ENCODE results near the gene CHN2.

The CHN2 gene

DNA sequence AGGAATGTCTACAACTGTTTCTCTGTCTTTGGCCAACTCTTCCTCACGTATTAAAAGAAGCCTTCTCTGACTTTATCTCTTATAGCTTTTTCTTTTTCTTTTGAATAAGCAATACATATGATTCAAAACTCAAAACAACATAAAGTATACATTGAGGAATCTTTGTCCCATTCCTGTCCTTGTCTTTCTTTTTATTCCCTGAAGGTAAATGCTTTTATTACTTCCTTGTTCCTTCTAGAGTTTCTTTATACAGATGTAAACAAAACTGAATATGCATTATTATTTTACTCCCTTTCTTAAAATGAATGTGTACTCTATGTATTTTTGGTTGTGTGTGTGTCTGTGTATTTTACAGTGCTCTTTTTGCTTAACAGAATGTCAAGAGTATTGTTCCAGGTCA lies 170.1 kb downstream of the CHN2 start:
- 100% methylated on average over 1 of the region's 1 CpG; no CpG with 5 or more reads in 1 of the 2 experiments for WGBS, 2 experiments (ENCODE audit: insufficient coverage in 2 of 2)
- H3K27ac ChIP-seq (ENCODE audit: low read depth, low read length, severe bottlenecking): no peak overlapping the region
- no peaks in the 10 kb centered on the region for H3K9me3 ChIP-seq (ENCODE audit: control insufficient read depth, low read length)
- H3K4me1 ChIP-seq (ENCODE audit: control insufficient read depth, insufficient read depth, low read length, poor library complexity, severe bottlenecking): no peaks in the 10 kb centered on the region
- H3K36me3 ChIP-seq (ENCODE audit: control insufficient read depth, insufficient read depth, low read length): no peaks in the 10 kb centered on the region
- no peak overlapping the region for H3K4me3 ChIP-seq (ENCODE audit: extremely low read depth, insufficient read depth, low read length, poor library complexity, severe bottlenecking)

DNA sequence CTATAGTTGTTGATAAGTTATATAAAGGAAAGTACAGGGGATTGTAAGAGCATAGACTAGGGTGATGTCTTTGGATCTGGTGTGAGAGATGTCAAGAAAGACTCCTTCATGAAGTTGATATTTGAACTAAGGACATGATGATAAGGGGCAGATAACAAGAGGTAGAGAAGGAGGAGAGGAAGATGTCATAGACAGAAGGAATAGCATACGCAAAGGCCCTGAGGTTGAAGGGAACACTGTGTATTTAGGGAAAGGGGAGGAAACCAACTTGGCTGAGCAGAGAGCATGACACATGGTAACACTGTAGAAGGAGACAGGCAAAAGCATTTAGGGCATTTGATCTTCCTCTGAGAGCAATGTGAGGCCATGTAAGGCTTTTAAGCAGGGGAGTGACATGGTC lies 170.8 kb downstream of the CHN2 start:
- 94 to 100% methylated on average over 1 of the region's 1 CpG for WGBS, 2 experiments (ENCODE audit: insufficient coverage in 2 of 2)
- H3K4me1 ChIP-seq (ENCODE audit: control insufficient read depth, insufficient read depth, low read length, poor library complexity, severe bottlenecking): peaks cover 2% of the 10 kb centered on the region
- H3K4me3 ChIP-seq (ENCODE audit: extremely low read depth, insufficient read depth, low read length, poor library complexity, severe bottlenecking): no peak overlapping the region
- no peaks in the 10 kb centered on the region for H3K9me3 ChIP-seq (ENCODE audit: control insufficient read depth, low read length)
- H3K27ac ChIP-seq (ENCODE audit: low read depth, low read length, severe bottlenecking): no peak overlapping the region
- H3K36me3 ChIP-seq (ENCODE audit: control insufficient read depth, insufficient read depth, low read length): no peaks in the 10 kb centered on the region

DNA sequence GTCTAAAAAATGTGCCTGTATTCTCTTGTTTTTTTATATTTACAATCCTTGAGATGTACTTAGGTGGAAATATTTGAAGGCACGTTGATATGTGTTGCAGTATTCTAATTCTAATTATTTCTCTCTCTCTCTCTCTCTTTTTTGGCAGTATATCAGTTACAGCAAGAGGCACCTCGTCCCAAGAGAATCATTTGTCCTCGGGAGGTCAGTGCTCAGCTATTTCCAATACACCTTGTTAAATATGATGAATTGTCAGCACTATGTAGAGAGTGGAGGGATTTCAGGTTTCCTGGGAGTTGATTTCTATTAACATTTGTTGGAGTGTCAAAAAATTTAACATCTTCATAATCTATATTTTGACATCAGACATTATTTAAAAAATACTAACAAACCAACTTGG lies 173.2 kb downstream of the CHN2 start:
- H3K36me3 ChIP-seq (ENCODE audit: control insufficient read depth, insufficient read depth, low read length): no peaks in the 10 kb centered on the region
- no peak overlapping the region for H3K4me3 ChIP-seq (ENCODE audit: extremely low read depth, insufficient read depth, low read length, poor library complexity, severe bottlenecking)
- H3K4me1 ChIP-seq (ENCODE audit: control insufficient read depth, insufficient read depth, low read length, poor library complexity, severe bottlenecking): peaks cover 9% of the 10 kb centered on the region
- no peaks in the 10 kb centered on the region for H3K9me3 ChIP-seq (ENCODE audit: control insufficient read depth, low read length)
- WGBS, 2 experiments (ENCODE audit: insufficient coverage in 2 of 2): no CpG with 5 or more reads among the region's 3 CpGs
- no peak overlapping the region for H3K27ac ChIP-seq (ENCODE audit: low read depth, low read length, severe bottlenecking)

DNA sequence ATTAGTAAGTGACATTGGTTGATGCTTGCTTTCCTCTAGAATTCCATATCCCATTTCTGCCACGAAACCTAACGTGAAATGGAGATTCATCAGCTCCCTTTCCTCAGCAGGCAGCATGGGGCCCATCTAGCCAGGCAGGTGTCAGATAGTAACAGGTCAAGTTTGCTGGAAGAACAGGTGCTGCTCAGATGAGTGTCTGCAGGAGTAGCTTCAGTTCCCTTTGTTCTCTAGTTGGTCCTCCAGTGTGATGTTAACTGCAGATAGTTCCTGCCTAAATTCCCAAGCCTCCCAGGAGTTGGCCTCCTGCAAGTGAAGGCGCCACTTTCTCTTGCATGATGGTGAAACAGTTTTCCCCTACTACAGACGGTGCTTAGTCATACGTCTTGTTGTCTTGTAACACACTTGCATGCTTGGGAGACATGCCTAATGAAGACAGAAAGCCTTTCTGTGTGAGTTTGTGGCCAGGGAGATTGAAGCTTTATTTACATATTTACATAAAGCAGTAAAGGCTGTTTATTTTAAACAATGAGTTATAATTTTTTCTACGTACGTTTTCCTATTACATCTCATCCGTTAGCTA lies 175.4 kb downstream of the CHN2 start:
- Histone ChIP-seq H3K36me3 (ENCODE audit: control insufficient read depth, insufficient read depth, low read length) (no peaks in the 10 kb centered on the region), H3K9me3 (ENCODE audit: control insufficient read depth, low read length) (no peaks in the 10 kb centered on the region), H3K27ac (ENCODE audit: low read depth, low read length, severe bottlenecking) (no peak overlapping the region), H3K4me3 (ENCODE audit: extremely low read depth, insufficient read depth, low read length, poor library complexity, severe bottlenecking) (no peak overlapping the region), H3K4me1 (ENCODE audit: control insufficient read depth, insufficient read depth, low read length, poor library complexity, severe bottlenecking) (peaks cover 9% of the 10 kb centered on the region)
- whole genome bisulfite sequencing, 2 experiments (ENCODE audit: insufficient coverage in 2 of 2): 100% methylated on average over 1 to 2 of the region's 8 CpGs

DNA sequence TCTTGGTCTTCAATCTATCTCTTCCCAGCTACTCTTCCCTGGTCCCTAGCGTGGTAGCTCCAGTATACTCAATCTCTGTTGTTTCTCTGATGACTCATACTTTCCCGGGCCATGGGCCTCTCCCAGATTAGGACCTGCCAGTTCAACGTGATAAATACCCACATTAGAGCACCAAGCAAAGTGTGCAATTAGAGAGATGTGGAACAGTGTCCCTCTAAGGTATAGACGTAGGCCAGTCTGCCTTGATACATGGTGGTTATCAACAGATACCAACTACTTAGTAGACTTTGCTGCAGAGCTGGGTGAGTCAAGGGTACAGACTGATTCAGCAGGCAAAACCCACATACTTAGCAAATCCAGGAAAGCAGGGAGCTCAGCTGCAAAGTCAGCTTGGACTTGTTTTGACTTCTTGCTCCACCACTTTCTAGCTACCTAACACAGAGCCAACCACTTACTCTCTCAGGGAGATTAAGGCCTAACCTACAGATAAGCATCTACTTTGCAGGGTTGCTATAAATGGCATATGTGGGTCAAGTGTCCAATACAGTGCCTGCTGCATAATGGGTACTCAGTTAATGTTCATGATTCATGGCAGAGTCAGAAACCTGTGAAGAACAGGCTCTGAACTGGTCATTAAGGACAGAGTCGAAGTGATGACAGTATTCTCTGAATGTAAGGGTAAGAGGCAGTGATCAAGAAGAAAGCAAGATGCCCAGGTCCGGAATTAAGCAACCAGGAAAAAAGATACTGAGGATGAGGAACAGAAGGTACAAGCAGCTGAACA lies 176.1 kb downstream of the CHN2 start:
- no peak overlapping the region for H3K4me3 ChIP-seq (ENCODE audit: extremely low read depth, insufficient read depth, low read length, poor library complexity, severe bottlenecking)
- H3K4me1 ChIP-seq (ENCODE audit: control insufficient read depth, insufficient read depth, low read length, poor library complexity, severe bottlenecking): peaks cover 9% of the 10 kb centered on the region
- 72 to 73% methylated on average over 4 to 5 of the region's 6 CpGs for WGBS, 2 experiments (ENCODE audit: insufficient coverage in 2 of 2)
- no peaks in the 10 kb centered on the region for H3K36me3 ChIP-seq (ENCODE audit: control insufficient read depth, insufficient read depth, low read length)
- H3K9me3 ChIP-seq (ENCODE audit: control insufficient read depth, low read length): no peaks in the 10 kb centered on the region
- peak overlapping the region; percentile 43 for H3K27ac ChIP-seq (ENCODE audit: low read depth, low read length, severe bottlenecking)

DNA sequence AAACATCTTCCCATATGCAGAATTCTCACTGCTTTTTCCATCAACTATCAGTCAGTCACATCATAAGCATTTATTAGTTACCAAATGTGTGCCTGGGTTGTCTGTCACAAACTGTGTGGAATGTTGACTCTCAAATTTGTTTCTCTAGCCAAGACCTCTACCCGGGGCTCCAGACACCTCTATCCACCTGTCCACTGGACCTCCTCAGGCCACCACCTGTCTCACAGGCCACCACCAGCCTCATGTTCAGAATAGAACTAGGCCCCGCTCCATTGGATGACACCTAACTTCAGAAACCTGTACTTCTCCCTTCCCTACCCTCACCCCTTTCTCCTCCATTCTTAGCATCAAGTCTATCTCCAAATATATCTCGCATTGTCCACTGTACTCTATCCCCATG lies 176.9 kb downstream of the CHN2 start:
- WGBS, 2 experiments (ENCODE audit: insufficient coverage in 2 of 2): 94 to 100% methylated on average over 2 to 3 of the region's 3 CpGs
- no peak overlapping the region for H3K27ac ChIP-seq (ENCODE audit: low read depth, low read length, severe bottlenecking)
- peaks cover 9% of the 10 kb centered on the region for H3K4me1 ChIP-seq (ENCODE audit: control insufficient read depth, insufficient read depth, low read length, poor library complexity, severe bottlenecking)
- H3K4me3 ChIP-seq (ENCODE audit: extremely low read depth, insufficient read depth, low read length, poor library complexity, severe bottlenecking): no peak overlapping the region
- no peaks in the 10 kb centered on the region for H3K36me3 ChIP-seq (ENCODE audit: control insufficient read depth, insufficient read depth, low read length)
- H3K9me3 ChIP-seq (ENCODE audit: control insufficient read depth, low read length): no peaks in the 10 kb centered on the region

DNA sequence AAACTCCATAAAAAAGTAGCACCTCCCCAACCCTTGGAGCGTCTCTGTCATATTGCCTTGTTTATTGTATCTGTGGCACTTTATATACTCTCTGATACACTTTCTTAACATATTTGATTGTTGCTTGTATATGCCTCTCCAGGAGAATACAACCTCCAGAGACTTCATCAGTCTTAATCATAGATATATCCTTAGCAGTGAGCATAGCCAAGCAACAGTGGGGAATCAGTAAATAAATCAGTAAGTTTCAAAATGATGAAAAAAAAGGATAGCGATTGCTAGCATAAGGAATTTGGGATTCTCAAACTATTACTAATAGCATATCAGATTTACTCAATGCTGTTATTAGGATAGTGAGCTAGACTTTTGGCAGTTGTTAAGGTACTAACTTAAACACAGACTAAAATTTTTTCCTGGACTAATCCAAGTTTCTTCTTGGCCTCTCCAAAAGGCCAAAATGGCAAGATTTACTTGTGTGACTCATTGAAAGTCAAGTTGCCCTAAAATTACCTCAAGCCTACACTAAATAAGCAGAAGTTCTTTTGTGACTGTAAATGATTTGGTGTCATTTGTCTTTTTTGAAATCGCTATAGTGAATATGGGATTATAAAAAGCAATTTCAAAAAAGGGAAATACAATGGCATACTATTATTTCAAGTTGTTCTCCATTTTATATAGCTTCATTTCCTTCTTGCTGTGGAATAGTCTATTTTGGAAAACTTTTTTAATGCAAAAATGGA lies 177.9 kb downstream of the CHN2 start:
- 100% methylated on average over 1 of the region's 3 CpGs; no CpG with 5 or more reads in 1 of the 2 experiments for WGBS, 2 experiments (ENCODE audit: insufficient coverage in 2 of 2)
- Histone ChIP-seq H3K4me1 (ENCODE audit: control insufficient read depth, insufficient read depth, low read length, poor library complexity, severe bottlenecking) (peaks cover 9% of the 10 kb centered on the region), H3K36me3 (ENCODE audit: control insufficient read depth, insufficient read depth, low read length) (no peaks in the 10 kb centered on the region), H3K4me3 (ENCODE audit: extremely low read depth, insufficient read depth, low read length, poor library complexity, severe bottlenecking) (no peak overlapping the region), H3K9me3 (ENCODE audit: control insufficient read depth, low read length) (no peaks in the 10 kb centered on the region), H3K27ac (ENCODE audit: low read depth, low read length, severe bottlenecking) (no peak overlapping the region)

DNA sequence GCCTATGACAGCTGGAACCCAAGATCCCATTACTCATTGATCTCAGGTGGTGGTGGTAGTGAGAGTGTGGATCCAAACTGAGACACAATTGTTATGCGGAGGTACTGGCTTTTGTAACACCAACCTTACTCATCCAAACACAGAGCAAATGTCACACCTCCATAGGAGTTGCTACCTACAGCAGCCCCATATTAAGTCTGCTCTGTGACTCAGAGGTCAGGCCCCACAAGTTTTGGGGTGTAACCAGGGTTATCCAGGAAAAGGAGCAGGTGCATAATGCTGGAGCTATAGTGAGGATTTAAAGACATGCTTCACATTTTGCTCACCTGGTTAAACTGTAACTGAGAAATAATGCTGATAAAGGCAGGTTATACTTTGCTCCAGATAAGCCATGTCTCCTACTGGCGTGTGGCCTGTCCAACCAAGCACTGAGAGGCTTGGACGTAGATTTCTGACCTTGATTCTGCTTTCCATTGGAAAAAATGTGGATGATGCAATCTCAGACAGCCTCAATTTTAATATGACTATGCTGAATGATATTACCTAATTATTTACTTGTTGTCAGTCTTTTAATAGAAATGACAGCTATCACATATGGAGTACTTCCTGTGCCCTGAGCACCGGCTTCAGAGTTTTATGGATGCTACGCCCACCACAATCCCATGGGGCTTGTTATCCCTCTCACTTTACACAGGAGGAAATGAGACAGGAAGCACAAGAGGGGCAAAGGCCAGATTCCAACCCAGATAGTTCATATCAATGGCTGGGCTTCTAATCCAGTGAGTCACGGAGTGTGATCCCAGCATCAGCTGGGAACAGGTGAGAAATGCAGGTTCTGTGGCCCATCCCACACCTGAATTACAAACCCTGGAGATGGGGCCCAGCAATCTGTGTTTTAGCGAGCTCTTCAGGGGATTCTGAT lies 181.3 kb downstream of the CHN2 start:
- Histone ChIP-seq H3K4me3 (ENCODE audit: extremely low read depth, insufficient read depth, low read length, poor library complexity, severe bottlenecking) (no peak overlapping the region), H3K9me3 (ENCODE audit: control insufficient read depth, low read length) (no peaks in the 10 kb centered on the region), H3K4me1 (ENCODE audit: control insufficient read depth, insufficient read depth, low read length, poor library complexity, severe bottlenecking) (peaks cover 2% of the 10 kb centered on the region), H3K27ac (ENCODE audit: low read depth, low read length, severe bottlenecking) (no peak overlapping the region), H3K36me3 (ENCODE audit: control insufficient read depth, insufficient read depth, low read length) (no peaks in the 10 kb centered on the region)
- 90 to 91% methylated on average over 4 to 6 of the region's 7 CpGs for WGBS, 2 experiments (ENCODE audit: insufficient coverage in 2 of 2)

DNA sequence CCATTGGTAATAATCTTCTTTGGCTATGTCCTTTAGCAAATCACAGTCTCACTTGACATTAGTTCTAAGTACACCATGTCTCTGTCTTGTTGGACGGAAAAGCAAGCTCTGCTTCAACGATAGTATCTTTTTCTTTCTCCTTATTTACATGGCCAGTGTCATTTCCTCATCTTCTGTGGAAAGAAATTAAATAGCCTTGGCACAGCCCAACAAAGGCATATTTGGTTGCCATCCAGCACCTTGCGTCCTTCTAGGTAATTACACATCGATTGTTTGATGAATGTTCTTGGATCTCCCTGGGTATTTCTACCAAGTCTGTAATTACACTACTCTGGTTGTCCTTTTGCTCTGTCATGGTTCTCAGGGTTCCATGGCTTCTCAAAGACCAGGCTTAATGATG lies 183.1 kb downstream of the CHN2 start:
- H3K36me3 ChIP-seq (ENCODE audit: control insufficient read depth, insufficient read depth, low read length): no peaks in the 10 kb centered on the region
- H3K9me3 ChIP-seq (ENCODE audit: control insufficient read depth, low read length): no peaks in the 10 kb centered on the region
- H3K4me1 ChIP-seq (ENCODE audit: control insufficient read depth, insufficient read depth, low read length, poor library complexity, severe bottlenecking): no peaks in the 10 kb centered on the region
- no peak overlapping the region for H3K27ac ChIP-seq (ENCODE audit: low read depth, low read length, severe bottlenecking)
- WGBS, 2 experiments (ENCODE audit: insufficient coverage in 2 of 2): 97 to 98% methylated on average over 4 of the region's 4 CpGs
- H3K4me3 ChIP-seq (ENCODE audit: extremely low read depth, insufficient read depth, low read length, poor library complexity, severe bottlenecking): no peak overlapping the region

DNA sequence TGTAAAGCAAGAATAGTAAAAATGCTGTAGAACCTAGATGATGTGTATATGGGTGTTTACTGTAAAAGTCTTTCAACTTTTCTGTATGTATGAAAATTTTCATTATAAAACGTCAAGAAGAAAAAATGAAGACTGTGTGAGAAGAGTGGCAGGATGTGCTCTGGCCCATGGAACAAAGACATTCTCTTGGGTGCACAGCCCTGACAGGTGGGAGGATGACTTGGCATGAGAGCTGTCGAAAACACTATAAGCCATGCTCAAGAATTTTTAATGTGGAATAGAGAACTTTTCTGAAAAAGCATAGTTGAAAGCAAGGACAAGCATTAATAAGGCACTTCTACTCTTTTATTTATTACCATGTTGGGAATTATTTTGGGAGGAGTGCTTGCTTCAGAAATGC lies 185.0 kb downstream of the CHN2 start:
- Histone ChIP-seq H3K36me3 (ENCODE audit: control insufficient read depth, insufficient read depth, low read length) (no peaks in the 10 kb centered on the region), H3K4me1 (ENCODE audit: control insufficient read depth, insufficient read depth, low read length, poor library complexity, severe bottlenecking) (no peaks in the 10 kb centered on the region), H3K9me3 (ENCODE audit: control insufficient read depth, low read length) (no peaks in the 10 kb centered on the region), H3K27ac (ENCODE audit: low read depth, low read length, severe bottlenecking) (no peak overlapping the region), H3K4me3 (ENCODE audit: extremely low read depth, insufficient read depth, low read length, poor library complexity, severe bottlenecking) (no peak overlapping the region)
- WGBS, 2 experiments (ENCODE audit: insufficient coverage in 2 of 2): 86 to 100% methylated on average over 1 to 2 of the region's 2 CpGs
